Neuron (in vitro differentiated cells): ENCODE data around the gene HSPA2.
A peak's percentile ranks its signal among the peaks of the same experiment; 100 is the strongest.
"Not testable (repeated sequence)": the region's sequence is repeated elsewhere in the genome, so short reads cannot be mapped to it uniquely, and the experiment has no call there.

ENCODE experiments used
- H2AFZ ChIP-seq: one replicate; pipeline ENCODE4 v1.6.1; 2013; ENCODE audit warnings: low read depth, mild to moderate bottlenecking, inconsistent platforms, low read length, moderate library complexity
- H3K27me3 ChIP-seq: one replicate; pipeline ENCODE4 v1.6.1; 2013; ENCODE audit warnings: low read length; ENCODE audit not compliant: insufficient read depth
- H3K36me3 ChIP-seq: one replicate; pipeline ENCODE4 v1.6.1; 2013; ENCODE audit warnings: low read length; ENCODE audit not compliant: insufficient read depth
- H3K4me1 ChIP-seq: one replicate; pipeline ENCODE4 v1.6.1; 2013; ENCODE audit warnings: low read length; ENCODE audit not compliant: insufficient read depth
- H3K4me3 ChIP-seq: 2 replicates; pipeline ENCODE4 v1.5.1; 2013; ENCODE audit warnings: mild to moderate bottlenecking, low read length, moderate library complexity
- H3K9me3 ChIP-seq: one replicate; pipeline ENCODE4 v1.6.1; 2013; ENCODE audit warnings: low read length

Gene HSPA2

DNA sequence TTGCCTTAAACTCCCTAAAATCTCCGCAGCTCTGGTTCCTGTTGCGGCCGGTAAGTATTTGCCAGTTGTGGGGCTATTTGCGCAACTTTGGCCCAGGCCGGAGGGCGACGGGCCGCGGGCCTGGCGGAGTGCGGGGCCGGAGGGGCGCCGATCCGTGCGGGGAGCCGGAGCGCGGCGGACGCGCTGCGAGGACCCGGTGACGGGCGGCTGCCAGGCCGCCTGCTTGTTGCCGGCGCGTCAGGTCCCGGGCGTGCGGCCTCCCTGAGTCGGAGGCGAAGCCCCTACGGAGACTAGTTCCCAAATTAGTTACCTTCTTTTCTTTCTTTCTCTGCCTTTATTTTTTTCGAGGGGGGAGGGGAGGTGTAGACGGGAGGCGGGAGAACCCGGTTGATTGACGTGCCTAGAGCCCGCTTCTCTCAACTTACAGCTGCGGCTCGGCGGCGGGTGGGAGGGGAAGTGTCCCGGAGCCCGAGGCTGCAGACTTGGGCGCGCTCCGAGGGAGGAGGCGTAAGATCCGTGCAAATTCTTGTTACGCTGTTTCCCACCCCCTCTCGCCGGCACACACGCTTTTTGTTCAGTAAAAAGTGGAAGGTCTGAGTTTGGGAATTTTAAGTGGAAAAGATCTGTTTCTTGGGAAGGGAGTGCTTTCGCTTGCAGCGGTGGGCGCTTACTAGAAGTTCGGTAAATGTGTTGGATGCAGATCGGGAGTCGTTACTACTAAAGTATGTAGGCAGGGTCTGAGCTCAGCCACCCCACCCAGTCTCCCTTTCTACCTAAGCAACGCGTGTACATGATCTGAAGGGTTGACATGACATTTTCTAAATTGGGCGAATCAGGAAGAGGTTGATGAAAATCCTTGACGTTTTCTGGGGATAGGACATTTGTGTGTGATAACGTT is 35.4 kb upstream of the HSPA2 start:
- Histone ChIP-seq H3K4me1 (peaks cover 35% of the 10 kb centered on the region), H3K36me3 (no peaks in the 10 kb centered on the region), H3K4me3 (peak overlapping the region; percentile 66), H3K27me3 (no peaks in the 10 kb centered on the region), H3K9me3 (no peaks in the 10 kb centered on the region), H2AFZ (peak overlapping the region; percentile 65)

DNA sequence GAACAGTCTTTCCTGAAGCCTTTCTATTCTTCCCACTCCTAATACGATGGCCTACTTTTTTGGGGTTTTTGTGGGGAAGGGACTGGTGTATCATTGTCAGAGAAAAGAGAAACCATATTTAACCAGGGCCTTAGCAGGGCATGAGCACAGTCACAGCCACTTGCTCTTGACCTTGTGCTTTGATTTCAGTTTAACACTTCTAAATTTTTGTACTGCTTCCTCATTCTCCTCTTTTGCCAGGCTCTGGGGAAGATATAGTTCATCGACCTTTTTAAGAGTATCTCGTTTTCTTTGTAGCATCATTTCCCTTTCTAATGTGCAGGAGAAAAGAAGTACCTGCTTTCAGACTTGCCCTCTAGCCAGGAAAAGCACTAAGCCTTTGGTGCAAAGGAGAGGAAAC is 33.8 kb upstream of the HSPA2 start:
- H3K27me3 ChIP-seq = no peaks in the 10 kb centered on the region
- H3K9me3 ChIP-seq = no peaks in the 10 kb centered on the region
- H2AFZ ChIP-seq = no peak overlapping the region
- peak overlapping the region; percentile 3 for H3K4me3 ChIP-seq
- peaks cover 28% of the 10 kb centered on the region for H3K4me1 ChIP-seq
- H3K36me3 ChIP-seq = no peaks in the 10 kb centered on the region

DNA sequence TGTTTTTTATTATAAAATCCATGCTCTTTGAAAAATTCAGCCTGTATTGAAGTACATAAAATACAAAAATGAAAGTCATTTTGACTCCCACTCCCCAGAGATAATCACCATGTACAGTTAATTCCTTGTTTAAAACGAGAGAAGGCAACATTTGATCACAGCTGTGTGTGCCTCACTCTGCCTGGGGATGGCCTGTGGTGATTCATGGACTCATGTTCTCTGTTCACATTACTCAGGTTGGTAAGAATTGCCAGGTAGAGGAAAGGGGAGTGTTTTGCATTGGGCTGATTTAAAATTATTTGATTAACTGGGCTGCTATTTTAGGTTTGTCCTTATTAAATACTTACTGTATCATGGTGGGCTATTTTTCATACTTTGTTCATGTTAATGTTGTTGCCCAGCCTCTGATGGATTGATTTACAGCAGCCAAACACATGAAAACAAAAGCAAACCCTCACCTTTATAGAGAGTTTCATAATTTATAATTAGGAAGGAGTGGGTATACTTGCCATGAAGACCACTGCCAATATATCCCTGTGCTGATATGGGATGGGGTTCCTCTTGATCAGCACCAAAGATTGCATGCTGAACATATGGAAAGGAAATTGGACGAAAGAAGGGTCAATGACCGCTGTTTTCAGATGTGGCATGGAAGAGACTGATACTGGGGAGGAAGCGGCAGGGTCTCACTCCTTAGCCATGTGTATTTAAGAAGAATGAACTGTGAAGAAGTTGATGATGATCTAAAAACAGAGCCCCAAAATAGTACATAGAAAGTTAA is 33.0 kb upstream of the HSPA2 start:
- H3K27me3 ChIP-seq = no peaks in the 10 kb centered on the region
- no peaks in the 10 kb centered on the region for H3K36me3 ChIP-seq
- H3K9me3 ChIP-seq = no peaks in the 10 kb centered on the region
- H3K4me3 ChIP-seq = no peak overlapping the region
- peaks cover 19% of the 10 kb centered on the region for H3K4me1 ChIP-seq
- H2AFZ ChIP-seq = no peak overlapping the region

DNA sequence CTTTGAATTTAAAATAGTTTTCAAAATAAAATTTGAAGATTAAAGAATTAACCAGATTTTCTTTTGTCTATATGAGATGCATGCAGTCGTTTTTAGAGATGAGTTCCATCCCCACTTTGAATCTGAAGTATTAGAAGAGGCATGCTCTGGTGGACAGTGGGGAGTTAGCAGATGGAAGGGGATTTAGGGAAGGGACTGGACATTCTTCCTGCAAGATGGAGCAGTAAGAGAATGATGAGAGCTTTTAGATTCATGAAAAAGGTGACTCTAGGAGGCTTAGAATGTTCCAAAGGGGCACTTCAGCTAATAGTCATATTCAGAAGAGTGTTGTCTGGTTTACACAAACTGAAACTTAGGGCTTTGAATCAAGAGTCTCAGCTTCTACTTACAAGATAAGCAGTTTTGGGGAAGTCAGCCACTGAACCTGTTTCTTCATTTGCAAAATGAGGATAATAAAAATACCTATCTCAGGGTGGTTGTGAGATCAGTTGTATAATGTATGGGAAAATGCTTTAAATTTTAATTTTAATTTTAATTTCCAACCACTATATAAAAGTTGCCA is 32.2 kb upstream of the HSPA2 start:
- H3K27me3 ChIP-seq = no peaks in the 10 kb centered on the region
- H3K4me3 ChIP-seq = no peak overlapping the region
- H3K36me3 ChIP-seq = no peaks in the 10 kb centered on the region
- H3K9me3 ChIP-seq = no peaks in the 10 kb centered on the region
- peaks cover 17% of the 10 kb centered on the region for H3K4me1 ChIP-seq
- H2AFZ ChIP-seq = no peak overlapping the region

DNA sequence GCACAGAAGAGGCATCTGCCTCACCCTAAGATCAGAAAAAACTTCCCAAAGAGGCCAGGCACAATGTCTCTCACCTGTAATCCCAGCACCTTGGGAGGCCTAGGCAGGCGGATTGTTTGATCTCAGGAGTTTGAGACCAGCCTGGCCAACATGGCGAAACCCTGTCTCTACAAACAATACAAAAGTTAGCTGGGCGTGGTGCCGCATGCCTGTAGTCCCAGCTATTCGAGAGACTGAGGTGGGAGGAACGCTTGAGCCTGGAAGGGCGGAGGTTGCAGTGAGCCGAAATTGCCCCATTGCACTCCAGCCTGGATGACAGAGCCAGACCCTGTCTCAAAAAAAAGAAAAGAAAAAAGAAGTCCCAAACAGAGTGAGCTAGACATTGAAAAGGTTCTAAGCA is 31.5 kb upstream of the HSPA2 start:
- Histone ChIP-seq H3K4me3 (no peak overlapping the region), H2AFZ (no peak overlapping the region), H3K4me1 (peaks cover 17% of the 10 kb centered on the region), H3K9me3 (no peaks in the 10 kb centered on the region), H3K36me3 (no peaks in the 10 kb centered on the region), H3K27me3 (no peaks in the 10 kb centered on the region)

DNA sequence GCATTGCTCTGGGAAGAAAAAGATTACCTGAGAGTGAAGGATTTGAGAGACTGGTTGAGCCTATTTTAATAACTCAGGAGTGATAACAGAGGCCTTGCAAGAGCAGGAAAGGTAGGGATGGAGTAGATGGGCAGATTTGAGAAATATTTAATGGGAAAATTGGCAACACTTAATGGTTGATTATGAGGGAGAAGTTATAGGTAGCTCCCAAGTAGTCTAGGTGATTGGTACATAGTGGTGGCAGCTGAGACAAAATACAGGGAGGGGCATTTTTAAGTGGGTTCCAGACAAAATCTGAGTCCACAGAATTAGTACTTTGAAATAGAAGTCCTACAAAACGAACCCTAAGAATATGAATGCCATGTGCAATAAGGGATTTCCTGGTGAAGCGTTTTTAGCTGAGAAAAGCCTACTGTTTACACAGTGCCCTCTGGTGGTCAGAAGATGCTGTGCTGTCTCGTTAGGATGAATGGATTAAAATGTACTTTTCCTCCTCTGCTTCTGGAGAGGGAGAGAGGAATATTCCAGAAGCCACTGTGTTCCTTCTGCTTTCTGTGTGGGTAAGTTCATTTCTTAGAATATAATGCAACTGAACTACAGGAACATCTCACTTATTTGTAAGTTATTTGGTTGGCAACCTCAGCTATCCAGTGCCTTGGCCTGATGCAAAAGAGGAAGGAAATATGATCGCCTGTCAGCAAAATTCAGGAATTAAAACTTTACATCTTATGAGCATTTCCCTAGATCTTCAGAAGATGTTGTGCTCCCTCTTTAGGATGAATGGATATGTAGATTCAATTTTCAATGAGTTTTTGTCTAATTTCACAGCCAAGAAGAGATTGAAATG is 29.5 kb upstream of the HSPA2 start:
- no peak overlapping the region for H3K4me3 ChIP-seq
- no peaks in the 10 kb centered on the region for H3K27me3 ChIP-seq
- H2AFZ ChIP-seq = no peak overlapping the region
- H3K9me3 ChIP-seq = no peaks in the 10 kb centered on the region
- no peaks in the 10 kb centered on the region for H3K36me3 ChIP-seq
- peaks cover 11% of the 10 kb centered on the region for H3K4me1 ChIP-seq

DNA sequence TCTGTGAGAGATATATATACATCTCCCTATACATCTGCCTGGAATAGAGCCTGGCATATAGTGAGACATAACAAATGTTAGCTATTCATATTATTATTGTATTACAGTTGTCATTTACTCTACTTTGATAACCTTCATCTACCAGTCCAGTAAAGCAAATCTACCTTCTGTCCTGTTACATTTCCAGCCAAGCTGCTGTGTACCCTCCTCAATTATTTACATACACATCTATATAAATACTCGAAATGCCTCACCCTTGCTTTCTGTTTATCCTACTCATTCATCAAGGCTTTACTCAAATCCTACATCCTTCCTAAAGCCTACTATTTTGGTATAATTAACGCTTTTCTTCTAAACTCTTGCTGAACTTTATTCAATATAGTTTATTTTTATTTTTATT is 27.3 kb upstream of the HSPA2 start:
- no peak overlapping the region for H2AFZ ChIP-seq
- no peaks in the 10 kb centered on the region for H3K4me1 ChIP-seq
- H3K36me3 ChIP-seq = no peaks in the 10 kb centered on the region
- no peak overlapping the region for H3K4me3 ChIP-seq
- H3K9me3 ChIP-seq = no peaks in the 10 kb centered on the region
- no peaks in the 10 kb centered on the region for H3K27me3 ChIP-seq

DNA sequence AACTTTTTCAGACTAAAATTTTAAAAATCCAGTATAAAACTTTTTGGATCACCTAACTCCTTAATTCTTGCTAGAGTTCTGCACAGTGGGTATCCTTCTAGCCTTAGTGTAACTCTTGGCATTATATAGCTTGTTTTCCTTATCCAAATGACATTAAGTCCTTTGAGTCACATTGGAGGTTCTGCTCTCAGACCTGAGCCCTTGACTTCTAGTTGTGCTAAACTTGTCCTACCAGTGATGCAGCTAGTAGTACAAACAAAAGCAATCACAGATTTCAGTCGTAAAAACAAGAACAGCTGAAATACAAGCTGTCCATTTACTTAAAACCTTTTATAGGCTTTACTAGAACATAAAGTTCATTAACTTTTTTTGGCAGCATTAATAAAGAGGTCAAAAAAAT is 25.5 kb upstream of the HSPA2 start:
- H3K9me3 ChIP-seq = no peaks in the 10 kb centered on the region
- no peak overlapping the region for H3K4me3 ChIP-seq
- no peaks in the 10 kb centered on the region for H3K36me3 ChIP-seq
- H3K4me1 ChIP-seq = no peaks in the 10 kb centered on the region
- H3K27me3 ChIP-seq = no peaks in the 10 kb centered on the region
- no peak overlapping the region for H2AFZ ChIP-seq

DNA sequence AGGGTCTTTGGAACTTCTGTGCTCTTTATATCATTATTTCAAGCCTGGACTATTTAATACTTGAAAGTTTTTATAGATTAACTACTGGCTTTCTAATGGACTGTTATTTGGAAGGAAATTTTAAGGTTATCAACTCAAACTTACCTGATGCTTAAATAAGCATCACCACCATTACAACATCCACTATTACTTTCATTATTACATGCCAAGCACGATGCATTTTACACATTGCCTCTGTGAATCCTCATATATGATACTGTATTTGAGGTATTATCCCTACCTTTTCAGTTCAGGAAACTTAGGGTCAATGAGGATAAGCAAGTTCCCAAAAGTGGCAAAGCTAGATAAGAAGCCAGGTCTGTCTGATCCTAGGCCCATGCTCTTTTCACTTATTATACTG is 23.6 kb upstream of the HSPA2 start:
- Histone ChIP-seq H3K4me1 (no peaks in the 10 kb centered on the region), H3K27me3 (no peaks in the 10 kb centered on the region), H3K36me3 (peaks cover 8% of the 10 kb centered on the region)

DNA sequence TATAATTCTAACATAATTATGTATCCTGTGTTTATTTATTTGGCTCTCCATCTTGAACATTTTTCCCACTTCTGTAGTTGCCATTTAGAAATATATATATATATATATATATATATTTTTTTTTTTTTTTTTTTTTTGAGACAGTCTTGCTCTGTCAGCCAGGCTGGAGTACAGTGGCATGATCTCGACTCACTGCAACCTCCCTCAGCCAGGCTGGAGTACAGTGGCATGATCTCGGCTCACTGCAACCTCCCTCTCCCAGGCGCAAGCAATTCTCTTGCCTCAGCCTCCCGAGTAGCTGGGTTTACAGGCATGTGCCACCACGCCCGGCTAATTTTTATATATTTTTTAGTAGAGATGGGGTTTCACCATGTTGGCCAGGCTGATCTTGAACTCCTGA is 22.9 kb upstream of the HSPA2 start:
- H3K36me3 ChIP-seq = peaks cover 15% of the 10 kb centered on the region
- H2AFZ ChIP-seq, H3K27me3 ChIP-seq, H3K9me3 ChIP-seq, H3K4me1 ChIP-seq, H3K4me3 ChIP-seq: not testable (repeated sequence)

More for the DNA sequence above, 23.6 kb upstream of the HSPA2 start:
- Histone ChIP-seq H3K9me3 (no peaks in the 10 kb centered on the region), H2AFZ (no peak overlapping the region), H3K4me3 (no peak overlapping the region)

DNA sequence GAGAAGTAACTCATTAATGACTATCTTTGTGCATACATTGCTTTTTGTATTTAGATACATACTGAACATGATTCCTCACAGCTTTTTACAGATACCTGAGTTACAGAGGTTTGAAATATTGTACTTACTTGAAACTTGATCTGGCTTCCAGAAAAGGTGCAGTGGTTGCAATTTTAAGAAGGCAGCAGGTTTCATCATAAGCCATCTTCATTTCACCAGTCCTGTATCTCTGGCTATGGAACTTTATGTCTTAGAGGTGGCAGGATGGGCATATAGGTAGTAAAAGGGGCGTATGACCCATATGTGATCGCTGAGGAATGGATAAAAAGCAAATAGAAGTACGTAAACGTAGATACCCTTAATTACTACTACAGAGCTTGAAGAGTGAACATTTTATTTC is 22.3 kb upstream of the HSPA2 start:
- peaks cover 21% of the 10 kb centered on the region for H3K36me3 ChIP-seq
- no peaks in the 10 kb centered on the region for H3K4me1 ChIP-seq

DNA sequence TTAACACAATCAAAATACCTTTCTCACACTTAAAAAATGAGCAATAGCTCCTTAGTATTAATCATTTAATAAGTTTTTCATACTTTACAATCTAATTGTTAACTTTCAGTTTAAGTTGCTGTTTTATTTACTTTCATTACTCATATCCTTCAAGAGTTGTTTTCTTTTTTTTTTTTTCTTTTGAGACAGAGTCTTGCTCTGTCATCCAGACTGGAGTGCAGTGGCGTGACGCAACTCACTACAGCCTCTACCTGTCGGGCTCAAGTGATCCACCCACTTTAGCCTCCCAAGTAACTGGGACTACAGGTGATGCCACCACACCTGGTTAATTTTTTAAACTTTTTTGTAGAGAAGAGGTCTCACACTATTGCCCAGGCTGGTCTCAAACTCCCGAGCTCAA is 19.8 kb upstream of the HSPA2 start:
- Histone ChIP-seq H3K9me3 (no peaks in the 10 kb centered on the region), H3K4me3 (no peak overlapping the region), H3K36me3 (peaks cover 30% of the 10 kb centered on the region), H3K27me3 (no peaks in the 10 kb centered on the region), H3K4me1 (no peaks in the 10 kb centered on the region), H2AFZ (no peak overlapping the region)

More for the DNA sequence above, 22.3 kb upstream of the HSPA2 start:
- H3K4me3 ChIP-seq = no peak overlapping the region
- H2AFZ ChIP-seq = no peak overlapping the region
- no peaks in the 10 kb centered on the region for H3K27me3 ChIP-seq
- H3K9me3 ChIP-seq = no peaks in the 10 kb centered on the region
